Measurements from ENCODE around the gene BCAS3.

DNA sequence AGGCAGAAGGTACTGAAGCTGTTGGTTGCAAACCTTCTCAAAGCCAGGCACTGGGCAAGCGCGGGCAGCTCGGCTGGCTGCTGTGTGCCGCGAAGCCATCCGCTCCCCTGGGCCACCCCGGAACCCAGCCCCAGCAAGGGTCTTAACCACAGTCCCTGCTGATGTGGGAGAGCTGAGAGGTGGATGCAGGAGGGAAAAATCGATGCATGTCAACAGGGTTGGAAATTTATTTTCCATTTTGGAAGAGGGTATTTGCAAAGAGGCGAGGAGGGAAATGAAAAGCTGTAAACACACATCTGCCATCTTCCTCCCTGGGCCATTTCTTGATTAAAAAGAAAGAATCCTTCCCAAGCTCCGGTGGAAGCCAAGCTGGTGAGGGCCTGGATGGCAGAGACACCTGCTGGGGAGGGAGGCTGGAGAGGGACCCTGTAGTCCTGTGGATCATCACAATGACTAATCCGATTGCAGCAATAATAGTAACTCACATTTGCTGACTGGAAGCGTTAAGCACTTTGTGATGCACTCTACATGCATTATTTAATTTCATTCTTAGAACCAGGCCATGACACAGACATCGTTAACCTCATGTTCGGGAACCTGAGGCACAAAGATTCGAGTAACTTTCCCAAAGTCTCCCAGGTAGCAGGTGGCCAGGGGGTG lies 708.1 kb downstream of the BCAS3 start:
- TF ChIP-seq FOXM1 (IDR thresholded peaks at IDR 0.05; ENCODE audit: borderline replicate concordance), result no peak
- no peak for TF ChIP-seq SUZ12 (IDR thresholded peaks at IDR 0.05)
- TF ChIP-seq ZNF384 (IDR thresholded peaks at IDR 0.05), result no peak
- no peak for TF ChIP-seq FOXK2 (IDR thresholded peaks at IDR 0.05)
- no peak for TF ChIP-seq FOXA1 (IDR thresholded peaks at IDR 0.05)
- TF ChIP-seq NFRKB (IDR thresholded peaks at IDR 0.05), result no peak
- no peak for TF ChIP-seq TARDBP (IDR thresholded peaks at IDR 0.05)
- no peak for TF ChIP-seq BHLHE40 (IDR thresholded peaks at IDR 0.05; ENCODE audit: borderline replicate concordance)
- no peak for TF ChIP-seq ELF4 (IDR thresholded peaks at IDR 0.05)
- TF ChIP-seq SP1 (IDR thresholded peaks at IDR 0.05), result no peak
- no peak for TF ChIP-seq HDGF (IDR thresholded peaks at IDR 0.05; ENCODE audit: borderline replicate concordance)
